ENCODE data around the gene SEMA3B.
"Not testable (repeated sequence)": the region's sequence is repeated elsewhere in the genome, so short reads cannot be mapped to it uniquely, and the experiment has no call there.

Gene SEMA3B

GRCh38 chr3:50261505-50261904 lies 7.4 kb upstream of the SEMA3B start:
- no peak for ATAC-seq (ENCODE audit: low read depth)
- Histone ChIP-seq H3K4me1 (ENCODE audit: insufficient read depth, poor library complexity, severe bottlenecking) (peaks cover 22% of the 10 kb centered on the region), H3K4me3 (ENCODE audit: severe bottlenecking) (no peak overlapping the region), H3K27me3 (ENCODE audit: insufficient read depth, poor library complexity, severe bottlenecking) (no peaks in the 10 kb centered on the region), H3K27ac (ENCODE audit: poor library complexity, severe bottlenecking) (peak overlapping the region; percentile 59), H3K36me3 (ENCODE audit: low read depth) (peaks cover 25% of the 10 kb centered on the region), H3K9me3 (ENCODE audit: severe bottlenecking) (no peaks in the 10 kb centered on the region)
- DNase-seq (ENCODE audit: low spot score), result no peak
- TF ChIP-seq, protein P1, sequence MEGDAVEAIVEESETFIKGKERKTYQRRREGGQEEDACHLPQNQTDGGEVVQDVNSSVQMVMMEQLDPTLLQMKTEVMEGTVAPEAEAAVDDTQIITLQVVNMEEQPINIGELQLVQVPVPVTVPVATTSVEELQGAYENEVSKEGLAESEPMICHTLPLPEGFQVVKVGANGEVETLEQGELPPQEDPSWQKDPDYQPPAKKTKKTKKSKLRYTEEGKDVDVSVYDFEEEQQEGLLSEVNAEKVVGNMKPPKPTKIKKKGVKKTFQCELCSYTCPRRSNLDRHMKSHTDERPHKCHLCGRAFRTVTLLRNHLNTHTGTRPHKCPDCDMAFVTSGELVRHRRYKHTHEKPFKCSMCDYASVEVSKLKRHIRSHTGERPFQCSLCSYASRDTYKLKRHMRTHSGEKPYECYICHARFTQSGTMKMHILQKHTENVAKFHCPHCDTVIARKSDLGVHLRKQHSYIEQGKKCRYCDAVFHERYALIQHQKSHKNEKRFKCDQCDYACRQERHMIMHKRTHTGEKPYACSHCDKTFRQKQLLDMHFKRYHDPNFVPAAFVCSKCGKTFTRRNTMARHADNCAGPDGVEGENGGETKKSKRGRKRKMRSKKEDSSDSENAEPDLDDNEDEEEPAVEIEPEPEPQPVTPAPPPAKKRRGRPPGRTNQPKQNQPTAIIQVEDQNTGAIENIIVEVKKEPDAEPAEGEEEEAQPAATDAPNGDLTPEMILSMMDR (IDR thresholded peaks at IDR 0.05; ENCODE audit: poor library complexity, severe bottlenecking), result no peak

DNA sequence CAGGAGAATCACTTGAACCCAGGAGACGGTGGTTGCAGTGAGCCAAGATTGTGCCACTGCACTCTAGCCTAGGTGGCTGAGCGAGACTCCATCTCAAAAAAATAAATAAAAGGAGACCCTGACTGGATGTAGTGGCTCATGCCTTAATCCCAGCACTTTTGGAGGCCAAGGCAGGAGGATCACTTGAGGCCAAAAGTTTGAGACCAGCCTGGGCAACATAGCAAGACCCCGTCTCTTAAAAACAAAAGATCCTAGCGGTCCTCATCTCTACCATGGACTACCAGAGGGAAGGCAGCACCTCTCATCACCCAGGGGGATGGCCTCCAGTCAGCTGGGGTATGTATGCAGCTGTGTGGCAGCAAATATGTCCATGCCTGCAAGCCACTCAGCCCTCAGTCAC lies 6.7 kb upstream of the SEMA3B start:
- peaks cover 18% of the 10 kb centered on the region for H3K36me3 ChIP-seq (ENCODE audit: low read depth)
- H3K9me3 ChIP-seq (ENCODE audit: severe bottlenecking); ATAC-seq (ENCODE audit: low read depth); H3K27me3 ChIP-seq (ENCODE audit: insufficient read depth, poor library complexity, severe bottlenecking); H3K4me3 ChIP-seq (ENCODE audit: severe bottlenecking); H3K27ac ChIP-seq (ENCODE audit: poor library complexity, severe bottlenecking); DNase-seq (ENCODE audit: low spot score): not testable (repeated sequence)
- H3K4me1 ChIP-seq (ENCODE audit: insufficient read depth, poor library complexity, severe bottlenecking), result peaks cover 22% of the 10 kb centered on the region

- Histone ChIP-seq H3K4me3 (ENCODE audit: severe bottlenecking) (no peak overlapping the region), H3K27me3 (ENCODE audit: insufficient read depth, poor library complexity, severe bottlenecking) (no peaks in the 10 kb centered on the region), H3K4me1 (ENCODE audit: insufficient read depth, poor library complexity, severe bottlenecking) (peaks cover 25% of the 10 kb centered on the region), H3K9me3 (ENCODE audit: severe bottlenecking) (no peaks in the 10 kb centered on the region), H3K36me3 (ENCODE audit: low read depth) (peaks cover 15% of the 10 kb centered on the region), H3K27ac (ENCODE audit: poor library complexity, severe bottlenecking) (peak overlapping the region; percentile 93)
- TF ChIP-seq, protein P1 (IDR thresholded peaks at IDR 0.05; ENCODE audit: poor library complexity, severe bottlenecking), result no peak
- DNase-seq (ENCODE audit: low spot score), result no peak
- no peak for ATAC-seq (ENCODE audit: low read depth)
Observed at GRCh38 chr3:50262778-50263177, 6.2 kb upstream of the SEMA3B start.

- no peak for ATAC-seq (ENCODE audit: low read depth)
- Histone ChIP-seq H3K9me3 (ENCODE audit: severe bottlenecking) (no peaks in the 10 kb centered on the region), H3K4me1 (ENCODE audit: insufficient read depth, poor library complexity, severe bottlenecking) (peaks cover 31% of the 10 kb centered on the region), H3K36me3 (ENCODE audit: low read depth) (peaks cover 6% of the 10 kb centered on the region; the same call in 1 of the 2 replicates), H3K4me3 (ENCODE audit: severe bottlenecking) (no peak overlapping the region), H3K27me3 (ENCODE audit: insufficient read depth, poor library complexity, severe bottlenecking) (no peaks in the 10 kb centered on the region), H3K27ac (ENCODE audit: poor library complexity, severe bottlenecking) (peak overlapping the region; percentile 93)
- TF ChIP-seq, protein P1 (IDR thresholded peaks at IDR 0.05; ENCODE audit: poor library complexity, severe bottlenecking), result no peak
- no peak for DNase-seq (ENCODE audit: low spot score)
Observed at GRCh38 chr3:50263478-50264382, 5.2 kb upstream of the SEMA3B start.

- no peaks in the 10 kb centered on the region for H3K9me3 ChIP-seq (ENCODE audit: severe bottlenecking)
- peak; percentile 87 for DNase-seq (ENCODE audit: low spot score)
- peak; percentile 41 for ATAC-seq (ENCODE audit: low read depth)
- H3K4me1 ChIP-seq (ENCODE audit: insufficient read depth, poor library complexity, severe bottlenecking), result peaks cover 32% of the 10 kb centered on the region
- no peaks in the 10 kb centered on the region for H3K27me3 ChIP-seq (ENCODE audit: insufficient read depth, poor library complexity, severe bottlenecking)
- H3K4me3 ChIP-seq (ENCODE audit: severe bottlenecking), result no peak overlapping the region
- TF ChIP-seq, protein P1 (IDR thresholded peaks at IDR 0.05; ENCODE audit: poor library complexity, severe bottlenecking), result no peak
- H3K36me3 ChIP-seq (ENCODE audit: low read depth), result peaks cover under 1% of the 10 kb centered on the region; the same call in 1 of the 2 replicates
- H3K27ac ChIP-seq (ENCODE audit: poor library complexity, severe bottlenecking), result peak overlapping the region; percentile 93
Observed at GRCh38 chr3:50264383-50264963, 4.5 kb upstream of the SEMA3B start.

Data from RWPE2 (cell line).